ENCODE measurements around the gene MALAT1. TPM values are rescaled to one million over a fixed set of nuclear protein-coding genes. Genes with fewer than 3 reads are reported as not detected.

The MALAT1 gene
- total and polyA plus RNA-seq, 2 experiments from 2014 or later: 7,439 to 16,838 TPM

DNA sequence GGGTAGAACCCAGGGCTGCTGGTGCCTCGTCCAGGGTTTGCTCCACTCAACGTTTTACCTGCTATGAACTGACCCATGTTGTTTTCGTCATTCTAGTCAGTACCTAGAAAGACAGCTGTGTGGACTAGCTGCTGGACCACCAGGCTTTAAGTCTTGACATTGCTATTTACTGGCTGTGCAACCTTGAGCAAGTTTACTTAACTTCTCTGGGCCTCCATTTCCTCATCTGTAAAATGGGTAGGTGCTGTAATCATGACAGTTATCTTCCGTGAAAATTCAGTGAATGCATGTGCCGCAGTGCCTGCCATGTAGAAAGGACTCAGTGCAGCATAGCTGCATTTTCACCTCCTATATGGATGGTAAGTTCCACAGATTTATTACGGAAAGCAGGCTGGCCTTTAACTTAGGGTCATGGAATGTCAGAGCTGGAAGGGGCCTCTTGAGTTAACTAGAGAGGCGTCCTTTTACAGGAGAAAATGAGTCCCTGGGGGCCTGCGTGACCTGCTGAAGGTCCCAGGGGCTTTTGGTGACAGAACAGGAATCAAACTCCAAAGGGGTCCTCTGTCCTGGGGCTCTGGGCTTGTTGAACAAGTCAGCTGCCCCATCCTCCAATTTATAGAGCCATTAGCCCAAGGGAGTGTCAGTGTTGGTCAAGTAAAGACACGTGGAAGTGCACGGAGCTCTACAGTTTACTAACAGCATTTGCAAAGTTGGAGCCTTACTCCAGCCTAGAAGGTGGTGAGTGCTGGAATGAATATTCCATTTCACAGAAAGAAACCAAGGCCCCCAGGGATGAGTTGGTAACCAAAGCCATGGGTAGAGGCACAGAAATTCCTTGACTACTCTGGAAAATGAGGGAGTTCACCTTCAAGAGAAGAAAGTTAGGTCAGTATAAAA, 12.0 kb upstream of the MALAT1 start:
- Histone ChIP-seq H3K4me3 (no peak overlapping the region), H3K4me1 (ENCODE audit: low read depth) (peaks cover 53% of the 10 kb centered on the region), H3K27me3 (no peaks in the 10 kb centered on the region), H3K27ac (peak overlapping the region; percentile 100), H3K36me3 (no peaks in the 10 kb centered on the region), H3K9me3 (ENCODE audit: low read depth) (no peaks in the 10 kb centered on the region)
- TF ChIP-seq, protein P1, sequence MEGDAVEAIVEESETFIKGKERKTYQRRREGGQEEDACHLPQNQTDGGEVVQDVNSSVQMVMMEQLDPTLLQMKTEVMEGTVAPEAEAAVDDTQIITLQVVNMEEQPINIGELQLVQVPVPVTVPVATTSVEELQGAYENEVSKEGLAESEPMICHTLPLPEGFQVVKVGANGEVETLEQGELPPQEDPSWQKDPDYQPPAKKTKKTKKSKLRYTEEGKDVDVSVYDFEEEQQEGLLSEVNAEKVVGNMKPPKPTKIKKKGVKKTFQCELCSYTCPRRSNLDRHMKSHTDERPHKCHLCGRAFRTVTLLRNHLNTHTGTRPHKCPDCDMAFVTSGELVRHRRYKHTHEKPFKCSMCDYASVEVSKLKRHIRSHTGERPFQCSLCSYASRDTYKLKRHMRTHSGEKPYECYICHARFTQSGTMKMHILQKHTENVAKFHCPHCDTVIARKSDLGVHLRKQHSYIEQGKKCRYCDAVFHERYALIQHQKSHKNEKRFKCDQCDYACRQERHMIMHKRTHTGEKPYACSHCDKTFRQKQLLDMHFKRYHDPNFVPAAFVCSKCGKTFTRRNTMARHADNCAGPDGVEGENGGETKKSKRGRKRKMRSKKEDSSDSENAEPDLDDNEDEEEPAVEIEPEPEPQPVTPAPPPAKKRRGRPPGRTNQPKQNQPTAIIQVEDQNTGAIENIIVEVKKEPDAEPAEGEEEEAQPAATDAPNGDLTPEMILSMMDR (IDR thresholded peaks at IDR 0.05; ENCODE audit: low read depth, low read length): no peak
- DNase-seq (ENCODE audit: low read depth in 1 of 2, low spot score in 1 of 2): no peak

DNA sequence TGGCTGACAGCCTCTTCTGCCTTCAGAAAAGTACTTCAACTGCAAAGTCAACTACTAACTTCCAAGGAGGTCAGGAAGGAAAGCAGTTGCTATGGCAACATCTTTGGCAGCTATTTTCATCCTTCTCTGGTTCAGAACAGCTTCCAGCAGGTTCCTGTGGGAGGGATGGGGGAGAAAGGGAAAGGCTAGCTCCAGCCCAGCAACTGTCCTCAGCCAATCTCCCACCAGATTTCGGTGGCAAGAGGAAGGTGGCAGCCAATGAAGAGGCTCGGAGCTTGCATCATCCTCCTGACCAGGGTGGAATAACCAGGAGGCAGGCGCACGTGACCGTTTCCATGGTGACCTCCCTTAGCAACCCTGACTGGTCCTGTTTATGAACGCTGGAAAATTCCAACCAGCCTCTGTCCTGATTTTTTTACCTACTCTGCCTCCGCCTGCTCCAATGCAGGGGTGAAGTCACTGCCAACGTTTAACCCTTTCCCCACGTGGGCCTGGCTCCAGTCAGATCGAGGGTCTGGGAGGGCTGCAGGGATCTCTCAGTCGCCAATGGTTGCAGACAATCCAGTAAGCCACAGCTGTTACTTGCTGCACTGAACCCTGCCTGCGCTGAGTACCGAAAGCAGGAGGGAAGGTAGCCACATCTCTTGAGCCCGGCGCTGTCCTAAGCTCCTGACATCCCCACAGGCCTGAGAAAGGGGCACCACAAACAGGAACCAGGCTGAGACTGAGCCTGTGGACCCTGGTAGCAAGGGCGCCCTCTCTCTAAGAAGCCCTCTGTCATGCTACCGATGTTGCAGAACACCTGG, 11.2 kb upstream of the MALAT1 start:
- peak; percentile 99 to 100 for DNase-seq (ENCODE audit: low read depth in 1 of 2, low spot score in 1 of 2)
- H3K36me3 ChIP-seq: no peaks in the 10 kb centered on the region
- TF ChIP-seq, protein P1 (IDR thresholded peaks at IDR 0.05; ENCODE audit: low read depth, low read length): no peak
- peak overlapping the region; percentile 100 for H3K27ac ChIP-seq
- H3K4me3 ChIP-seq: peak overlapping the region; percentile 10
- no peaks in the 10 kb centered on the region for H3K9me3 ChIP-seq (ENCODE audit: low read depth)
- peaks cover 62% of the 10 kb centered on the region for H3K4me1 ChIP-seq (ENCODE audit: low read depth)
- H3K27me3 ChIP-seq: no peaks in the 10 kb centered on the region

DNA sequence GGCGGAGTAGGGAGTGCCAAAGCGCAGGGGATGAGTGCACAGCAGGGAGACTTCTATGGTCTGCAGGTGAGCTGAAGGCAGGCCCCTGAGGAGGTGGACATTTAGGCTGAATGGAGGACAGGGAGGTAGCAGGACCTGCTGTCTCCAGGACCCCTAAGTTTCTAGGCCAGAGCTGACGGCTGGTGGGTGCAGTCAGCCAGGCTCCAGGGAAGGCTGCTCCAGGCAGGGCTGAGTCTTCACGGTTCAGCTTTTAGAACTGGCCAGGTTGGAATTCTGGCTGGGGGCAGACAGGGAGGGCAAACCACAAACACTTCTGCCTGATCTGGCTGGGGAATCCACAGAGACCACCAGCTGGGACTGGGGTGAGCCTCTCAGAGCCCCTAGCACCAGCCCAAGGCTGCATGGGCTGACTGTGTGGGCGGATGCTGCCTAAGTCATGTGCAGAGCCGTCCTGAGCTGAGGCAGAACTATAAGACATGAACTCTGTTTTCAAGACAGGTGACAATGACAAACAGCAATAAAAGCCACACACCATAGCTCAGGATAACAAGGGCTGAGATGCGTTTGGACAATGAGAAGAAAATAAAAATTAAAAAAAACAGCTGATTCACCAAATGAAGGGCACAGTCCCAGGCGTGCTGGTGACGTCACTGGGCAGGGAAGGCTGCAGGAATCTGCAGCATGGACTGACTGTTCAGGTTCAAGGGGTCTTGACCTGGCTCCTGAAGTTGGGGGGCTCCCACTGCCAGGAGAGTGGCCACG, 10.4 kb upstream of the MALAT1 start:
- DNase-seq (ENCODE audit: low read depth in 1 of 2, low spot score in 1 of 2): peak in 1 of 2 donors; percentile 57
- peaks cover 70% of the 10 kb centered on the region for H3K4me1 ChIP-seq (ENCODE audit: low read depth)
- no peaks in the 10 kb centered on the region for H3K9me3 ChIP-seq (ENCODE audit: low read depth)
- no peaks in the 10 kb centered on the region for H3K27me3 ChIP-seq
- H3K27ac ChIP-seq: peak overlapping the region; percentile 100
- no peaks in the 10 kb centered on the region for H3K36me3 ChIP-seq
- TF ChIP-seq, protein P1 (IDR thresholded peaks at IDR 0.05; ENCODE audit: low read depth, low read length): no peak
- no peak overlapping the region for H3K4me3 ChIP-seq

DNA sequence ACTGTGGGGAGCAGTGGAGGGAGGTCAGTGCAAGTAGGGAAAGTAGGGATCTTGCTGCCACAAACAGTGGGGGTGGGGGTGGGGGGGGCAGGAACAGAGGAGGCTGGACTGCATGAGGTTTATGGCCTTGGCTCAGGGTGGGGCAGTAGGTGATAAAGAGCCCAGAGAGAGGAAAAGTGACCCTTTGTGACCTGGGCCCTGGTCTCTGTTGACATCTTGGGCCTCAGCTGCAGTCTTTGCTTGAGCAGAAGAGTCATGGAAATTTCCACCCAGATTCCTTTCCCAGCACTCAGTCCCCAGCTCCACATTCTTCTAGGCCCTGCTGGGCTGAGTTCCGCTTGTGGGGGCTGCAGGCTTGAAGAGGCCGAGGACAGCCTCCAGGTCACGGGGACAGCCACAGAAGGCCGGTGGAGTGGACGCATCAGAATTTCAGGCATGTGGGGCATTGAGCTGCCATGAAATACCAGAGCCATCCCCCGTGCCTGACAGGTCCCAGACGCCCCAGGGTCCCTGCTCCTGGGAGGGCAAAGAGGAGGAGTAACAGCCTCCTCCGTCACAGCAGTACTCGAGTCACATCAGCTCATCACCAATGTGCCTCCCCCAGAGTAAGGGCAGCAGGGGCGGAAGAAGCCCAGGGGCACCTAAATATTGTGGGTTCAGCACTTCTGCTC, 9.7 kb upstream of the MALAT1 start:
- Histone ChIP-seq H3K4me3 (no peak overlapping the region), H3K27me3 (no peaks in the 10 kb centered on the region), H3K9me3 (ENCODE audit: low read depth) (no peaks in the 10 kb centered on the region), H3K4me1 (ENCODE audit: low read depth) (peaks cover 77% of the 10 kb centered on the region), H3K27ac (peak overlapping the region; percentile 100), H3K36me3 (no peaks in the 10 kb centered on the region)
- TF ChIP-seq, protein P1 (IDR thresholded peaks at IDR 0.05; ENCODE audit: low read depth, low read length): no peak
- DNase-seq (ENCODE audit: low read depth in 1 of 2, low spot score in 1 of 2): peak; percentile 81 to 96

Data from cardiac muscle cell (in vitro differentiated cells and primary cell).